WTC11 (cell line): ENCODE measurements around the gene SELENOK. TPM values are rescaled to one million over a fixed set of nuclear protein-coding genes. Genes with fewer than 3 reads are reported as not detected.
A peak's percentile ranks its signal among the peaks of the same experiment; 100 is the strongest.

ENCODE experiments used
- ATAC-seq: fragments of 200-7000 bp; cut with Tn5 transposase; 2 replicates; pipeline ENCODE4 v1.10.0; 2021; ENCODE audit warnings: mild to moderate bottlenecking, moderate library complexity
- CTCF ChIA-PET: fragments of 300-600 bp; sonication (Branson Sonifier 250); formaldehyde crosslinking; loops from one replicate; lab custom pipeline; 2021; ENCODE audit warnings: antibody characterized with exemption; lab: Charles Lee
- POLR2A ChIA-PET: fragments of 350-600 bp; sonication (Branson Sonifier 250); formaldehyde crosslinking; loops from one replicate; lab custom pipeline; 2021; ENCODE audit warnings: antibody characterized with exemption; lab: Charles Lee
- DNase-seq: peaks from one replicate; pipeline ENCODE4 v3.0.0; 2021; ENCODE audit warnings: low spot score
- H3K27ac Mint-ChIP-seq: 2 replicates; pipeline ENCODE4 v1.8.0; 2021; ENCODE audit warnings: mixed read lengths
- H3K27me3 Mint-ChIP-seq: 2 replicates; pipeline ENCODE4 v1.8.0; 2021; ENCODE audit warnings: low read depth, mild to moderate bottlenecking, moderate library complexity, mixed read lengths
- H3K36me3 Mint-ChIP-seq: 2 replicates; pipeline ENCODE4 v1.8.0; 2021; ENCODE audit warnings: mixed read lengths
- H3K4me1 Mint-ChIP-seq: 2 replicates; pipeline ENCODE4 v1.8.0; 2022; ENCODE audit warnings: mixed read lengths
- H3K4me3 Mint-ChIP-seq: 2 replicates; pipeline ENCODE4 v1.8.0; 2021; ENCODE audit warnings: mild to moderate bottlenecking, moderate library complexity, mixed read lengths
- H3K9me3 Mint-ChIP-seq: 2 replicates; pipeline ENCODE4 v1.8.0; 2021; ENCODE audit warnings: mixed read lengths
- ATF1 ChIP-seq: sonication (generic); formaldehyde crosslinking; IDR thresholded peaks from 2 replicates; pipeline ENCODE4 v1.8.1; 2023; ENCODE audit warnings: mild to moderate bottlenecking, moderate library complexity, missing genetic modification reagents
- CBFB ChIP-seq: sonication (generic); formaldehyde crosslinking; IDR thresholded peaks from 2 replicates; pipeline ENCODE4 v1.8.1; 2022; ENCODE audit warnings: mild to moderate bottlenecking, low read depth, missing genetic modification reagents
- ELF4 ChIP-seq: sonication (generic); formaldehyde crosslinking; IDR thresholded peaks from 2 replicates; pipeline ENCODE4 v1.8.1; 2022; ENCODE audit warnings: low read depth, mild to moderate bottlenecking, moderate library complexity, missing genetic modification reagents
- ESRRA ChIP-seq: sonication (generic); formaldehyde crosslinking; IDR thresholded peaks from 2 replicates; pipeline ENCODE4 v1.8.1; 2022; ENCODE audit warnings: mild to moderate bottlenecking, missing genetic modification reagents, borderline replicate concordance
- GTF2I ChIP-seq: fragments of 250-450 bp; sonication (Bioruptor Pico); conservative IDR thresholded peaks from 2 replicates; pipeline ENCODE4 v1.4.0; 2021; ENCODE audit warnings: mild to moderate bottlenecking
- IRF2 ChIP-seq: sonication (generic); formaldehyde crosslinking; IDR thresholded peaks from 2 replicates; pipeline ENCODE4 v1.8.0; 2022; ENCODE audit warnings: low read depth, missing genetic modification reagents, borderline replicate concordance
- NR1H2 ChIP-seq: sonication (generic); formaldehyde crosslinking; IDR thresholded peaks from 2 replicates; pipeline ENCODE4 v1.9.0; 2021; ENCODE audit warnings: mild to moderate bottlenecking, moderate library complexity, missing genetic modification reagents
- TP53 ChIP-seq: sonication (generic); formaldehyde crosslinking; IDR thresholded peaks from 2 replicates; pipeline ENCODE4 v1.8.1; 2023; ENCODE audit warnings: mild to moderate bottlenecking, missing genetic modification reagents
- ZBTB21 ChIP-seq: sonication (generic); formaldehyde crosslinking; IDR thresholded peaks from 2 replicates; pipeline ENCODE4 v1.8.1; 2023; ENCODE audit warnings: mild to moderate bottlenecking, missing genetic modification reagents, borderline replicate concordance
- ZNF416 ChIP-seq: fragments of 250-450 bp; sonication (Bioruptor Pico); IDR thresholded peaks from 2 replicates; pipeline ENCODE4 v1.9.0; 2021; ENCODE audit warnings: mild to moderate bottlenecking, inconsistent platforms
- total RNA-seq: library from RNA; stranded (reverse); gene quantifications from 3 replicates; pipeline ENCODE4 v1.2.3, GENCODE V29; 2021
- TF ChIP-seq, protein P1 (sequence below): fragments of 250-450 bp; sonication (Bioruptor Pico); IDR thresholded peaks from 2 replicates; pipeline ENCODE4 v1.9.0; 2021; ENCODE audit warnings: mild to moderate bottlenecking
- TF ChIP-seq, protein P2 (sequence below): fragments of 250-450 bp; sonication (Bioruptor Pico); IDR thresholded peaks from 2 replicates; pipeline ENCODE4 v1.8.0; 2021; ENCODE audit warnings: mild to moderate bottlenecking
- TF ChIP-seq, protein P3 (sequence below): sonication (generic); formaldehyde crosslinking; IDR thresholded peaks from 2 replicates; pipeline ENCODE4 v1.8.0; 2022; ENCODE audit warnings: mild to moderate bottlenecking, missing genetic modification reagents
- TF ChIP-seq, protein P4 (sequence below): fragments of 250-450 bp; sonication (Bioruptor Pico); IDR thresholded peaks from 2 replicates; pipeline ENCODE4 v1.9.0; 2021; ENCODE audit warnings: mild to moderate bottlenecking
- TF ChIP-seq, protein P5 (sequence below): sonication (generic); formaldehyde crosslinking; IDR thresholded peaks from 2 replicates; pipeline ENCODE4 v1.8.0; 2022; ENCODE audit warnings: mild to moderate bottlenecking, missing genetic modification reagents

The SELENOK gene
- total RNA-seq, 1 experiment from 2014 or later, result 38.7 TPM

DNA sequence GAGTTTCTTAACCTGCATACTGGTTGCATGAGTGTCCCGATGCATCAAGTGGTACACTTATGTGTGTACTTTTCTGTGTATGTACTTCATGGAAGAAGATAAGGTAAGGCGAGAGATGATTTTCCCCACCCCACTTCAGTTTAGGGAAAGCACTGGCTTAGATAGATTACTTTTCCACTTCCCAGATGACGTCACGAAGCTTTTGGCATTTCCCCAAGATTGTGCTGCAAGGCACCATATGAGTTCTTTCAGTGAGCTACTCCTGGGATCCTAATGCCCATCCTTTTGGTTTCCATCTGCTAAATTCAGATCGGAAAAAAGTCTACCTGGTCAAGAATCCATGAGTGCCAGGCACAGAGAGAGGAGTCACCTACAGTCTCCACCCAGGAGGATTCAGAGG is 40.8 kb downstream of the SELENOK start:
- POLR2A ChIA-PET, result interaction anchor here (0.7 kb wide), 1 partner anchor 102 kb away, joined by 3 read pairs; no protein-coding TSS in a partner anchor
- peaks cover 18% of the 10 kb centered on the region for H3K27me3 Mint-ChIP-seq
- CTCF ChIA-PET, result no interaction called here
- H3K4me3 Mint-ChIP-seq, result no peak overlapping the region
- H3K4me1 Mint-ChIP-seq, result peaks cover 5% of the 10 kb centered on the region; the same call in 1 of the 2 replicates
- no peaks in the 10 kb centered on the region for H3K9me3 Mint-ChIP-seq
- no peak for ATAC-seq
- H3K27ac Mint-ChIP-seq, result no peak overlapping the region
- no peak for DNase-seq
- no peaks in the 10 kb centered on the region; the same call in 1 of the 2 replicates for H3K36me3 Mint-ChIP-seq
- TF ChIP-seq, protein P1, sequence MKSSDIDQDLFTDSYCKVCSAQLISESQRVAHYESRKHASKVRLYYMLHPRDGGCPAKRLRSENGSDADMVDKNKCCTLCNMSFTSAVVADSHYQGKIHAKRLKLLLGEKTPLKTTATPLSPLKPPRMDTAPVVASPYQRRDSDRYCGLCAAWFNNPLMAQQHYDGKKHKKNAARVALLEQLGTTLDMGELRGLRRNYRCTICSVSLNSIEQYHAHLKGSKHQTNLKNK (CRISPR knock-in tag), result no peak
- TF ChIP-seq NR1H2 (CRISPR knock-in tag) (no peak), IRF2 (CRISPR knock-in tag) (no peak)
- TF ChIP-seq, protein P2, sequence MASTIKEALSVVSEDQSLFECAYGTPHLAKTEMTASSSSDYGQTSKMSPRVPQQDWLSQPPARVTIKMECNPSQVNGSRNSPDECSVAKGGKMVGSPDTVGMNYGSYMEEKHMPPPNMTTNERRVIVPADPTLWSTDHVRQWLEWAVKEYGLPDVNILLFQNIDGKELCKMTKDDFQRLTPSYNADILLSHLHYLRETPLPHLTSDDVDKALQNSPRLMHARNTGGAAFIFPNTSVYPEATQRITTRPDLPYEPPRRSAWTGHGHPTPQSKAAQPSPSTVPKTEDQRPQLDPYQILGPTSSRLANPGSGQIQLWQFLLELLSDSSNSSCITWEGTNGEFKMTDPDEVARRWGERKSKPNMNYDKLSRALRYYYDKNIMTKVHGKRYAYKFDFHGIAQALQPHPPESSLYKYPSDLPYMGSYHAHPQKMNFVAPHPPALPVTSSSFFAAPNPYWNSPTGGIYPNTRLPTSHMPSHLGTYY (CRISPR knock-in tag), result no peak
- TF ChIP-seq, protein P3, sequence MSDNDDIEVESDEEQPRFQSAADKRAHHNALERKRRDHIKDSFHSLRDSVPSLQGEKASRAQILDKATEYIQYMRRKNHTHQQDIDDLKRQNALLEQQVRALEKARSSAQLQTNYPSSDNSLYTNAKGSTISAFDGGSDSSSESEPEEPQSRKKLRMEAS (CRISPR knock-in tag), result no peak
- TF ChIP-seq, protein P4, sequence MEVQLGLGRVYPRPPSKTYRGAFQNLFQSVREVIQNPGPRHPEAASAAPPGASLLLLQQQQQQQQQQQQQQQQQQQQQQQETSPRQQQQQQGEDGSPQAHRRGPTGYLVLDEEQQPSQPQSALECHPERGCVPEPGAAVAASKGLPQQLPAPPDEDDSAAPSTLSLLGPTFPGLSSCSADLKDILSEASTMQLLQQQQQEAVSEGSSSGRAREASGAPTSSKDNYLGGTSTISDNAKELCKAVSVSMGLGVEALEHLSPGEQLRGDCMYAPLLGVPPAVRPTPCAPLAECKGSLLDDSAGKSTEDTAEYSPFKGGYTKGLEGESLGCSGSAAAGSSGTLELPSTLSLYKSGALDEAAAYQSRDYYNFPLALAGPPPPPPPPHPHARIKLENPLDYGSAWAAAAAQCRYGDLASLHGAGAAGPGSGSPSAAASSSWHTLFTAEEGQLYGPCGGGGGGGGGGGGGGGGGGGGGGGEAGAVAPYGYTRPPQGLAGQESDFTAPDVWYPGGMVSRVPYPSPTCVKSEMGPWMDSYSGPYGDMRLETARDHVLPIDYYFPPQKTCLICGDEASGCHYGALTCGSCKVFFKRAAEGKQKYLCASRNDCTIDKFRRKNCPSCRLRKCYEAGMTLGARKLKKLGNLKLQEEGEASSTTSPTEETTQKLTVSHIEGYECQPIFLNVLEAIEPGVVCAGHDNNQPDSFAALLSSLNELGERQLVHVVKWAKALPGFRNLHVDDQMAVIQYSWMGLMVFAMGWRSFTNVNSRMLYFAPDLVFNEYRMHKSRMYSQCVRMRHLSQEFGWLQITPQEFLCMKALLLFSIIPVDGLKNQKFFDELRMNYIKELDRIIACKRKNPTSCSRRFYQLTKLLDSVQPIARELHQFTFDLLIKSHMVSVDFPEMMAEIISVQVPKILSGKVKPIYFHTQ (CRISPR knock-in tag), result no peak

DNA sequence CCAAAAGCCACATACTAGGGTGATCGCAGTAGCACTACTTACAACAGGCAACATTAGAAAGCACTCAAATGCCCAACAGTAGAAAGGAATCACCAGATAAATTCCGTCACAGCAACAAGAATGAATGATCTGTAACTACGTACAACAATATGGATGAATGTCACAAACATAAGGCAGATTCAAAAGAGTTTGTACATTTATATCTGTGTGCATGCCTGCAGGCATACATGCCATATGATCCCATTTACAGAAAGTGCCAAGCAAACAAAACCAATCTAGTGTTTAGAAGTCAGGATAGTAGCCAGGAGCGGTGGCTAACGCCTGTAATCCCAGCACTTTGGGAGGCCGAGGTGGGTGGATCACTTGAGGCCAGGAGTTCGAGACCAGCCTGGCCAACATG is 41.7 kb downstream of the SELENOK start:
- no peak overlapping the region for H3K4me3 Mint-ChIP-seq
- TF ChIP-seq ELF4 (CRISPR knock-in tag) (no peak), ZBTB21 (no peak), ATF1 (no peak), GTF2I (CRISPR knock-in tag) (no peak)
- ChIA-PET CTCF (no interaction called here), POLR2A (no interaction called here)
- no peak overlapping the region for H3K27ac Mint-ChIP-seq
- H3K27me3 Mint-ChIP-seq, result peaks cover 18% of the 10 kb centered on the region
- H3K36me3 Mint-ChIP-seq, result no peaks in the 10 kb centered on the region; the same call in 1 of the 2 replicates
- no peak for DNase-seq
- H3K9me3 Mint-ChIP-seq, result no peaks in the 10 kb centered on the region
- ATAC-seq, result no peak
- peaks cover 11% of the 10 kb centered on the region for H3K4me1 Mint-ChIP-seq

DNA sequence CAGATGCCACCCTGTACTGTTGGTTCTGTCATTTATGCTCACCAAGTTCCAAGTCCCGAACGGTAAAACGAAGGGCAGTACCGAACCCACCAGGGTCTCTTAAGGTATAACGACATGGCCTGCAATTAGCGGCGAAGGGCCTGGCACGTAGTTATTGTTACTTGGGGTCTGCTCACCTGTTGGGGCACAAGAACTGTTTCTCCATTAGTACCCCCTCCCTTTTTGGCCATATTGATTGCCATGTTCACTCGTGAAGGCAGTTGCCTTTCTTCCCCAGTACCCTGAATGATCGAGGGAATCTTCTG is 44.9 kb downstream of the SELENOK start:
- H3K36me3 Mint-ChIP-seq, result no peaks in the 10 kb centered on the region; the same call in 1 of the 2 replicates
- ChIA-PET POLR2A (interaction anchor here (0.7 kb wide), 1 partner anchor 183 kb away, joined by 3 read pairs; no protein-coding TSS in a partner anchor), CTCF (no interaction called here)
- no peak for ATAC-seq
- TF ChIP-seq TP53 (CRISPR knock-in tag) (no peak), ESRRA (CRISPR knock-in tag) (no peak), CBFB (CRISPR knock-in tag) (no peak), ZNF416 (CRISPR knock-in tag) (no peak)
- TF ChIP-seq, protein P5, sequence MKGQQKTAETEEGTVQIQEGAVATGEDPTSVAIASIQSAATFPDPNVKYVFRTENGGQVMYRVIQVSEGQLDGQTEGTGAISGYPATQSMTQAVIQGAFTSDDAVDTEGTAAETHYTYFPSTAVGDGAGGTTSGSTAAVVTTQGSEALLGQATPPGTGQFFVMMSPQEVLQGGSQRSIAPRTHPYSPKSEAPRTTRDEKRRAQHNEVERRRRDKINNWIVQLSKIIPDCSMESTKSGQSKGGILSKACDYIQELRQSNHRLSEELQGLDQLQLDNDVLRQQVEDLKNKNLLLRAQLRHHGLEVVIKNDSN, result no peak
- peaks cover 18% of the 10 kb centered on the region for H3K27me3 Mint-ChIP-seq
- no peak for DNase-seq
- H3K4me1 Mint-ChIP-seq, result peaks cover 40% of the 10 kb centered on the region
- H3K4me3 Mint-ChIP-seq, result peak overlapping the region; percentile 74
- H3K9me3 Mint-ChIP-seq, result no peaks in the 10 kb centered on the region
- H3K27ac Mint-ChIP-seq, result no peak overlapping the region
